Renal pelvis (tissue), 12 donors: ENCODE results near the gene NOTCH4. TPM values are rescaled to one million over a fixed set of nuclear protein-coding genes. Genes with fewer than 3 reads are reported as not detected.
"Not testable (repeated sequence)": the region's sequence is repeated elsewhere in the genome, so short reads cannot be mapped to it uniquely, and the experiment has no call there.

Experiments
- DNase-seq: peaks from one replicate; pipeline ENCODE4 v3.0.0-alpha.2; 2013
- long read RNA-seq, 16 experiments: transcript quantifications; one replicate each; lab custom pipeline, GENCODE V29; 2026
- polyA plus RNA-seq, 3 donors: library from polyadenylated mRNA; unstranded; fragments of 120-200 nt; gene quantifications; one replicate each; pipeline ENCODE4 v1.2.1, GENCODE V29; 2013; ENCODE audit not compliant: insufficient read length in 3 of 3

The NOTCH4 gene
- polyA plus RNA-seq = 10 to 100 TPM; 17.4 to 30.0 (median 24.5) TPM
- long read RNA-seq, donor 1, partial matches to known transcripts = 7 of 7 reads
- long read RNA-seq, donor 1, other reads (novel, unspliced or antisense) = 0 of 7 reads
- long read RNA-seq, donor 2, partial matches to known transcripts = 5 of 5 reads
- long read RNA-seq, donor 2, other reads (novel, unspliced or antisense) = 0 of 5 reads
- long read RNA-seq, donor 3 = 0 reads
- long read RNA-seq, donor 4, partial matches to known transcripts = 0 of 1 reads
- long read RNA-seq, donor 4, other reads (novel, unspliced or antisense) = 0 of 1 reads
- long read RNA-seq, donor 5 = 0 reads
- long read RNA-seq, donor 6, partial matches to known transcripts = 0 of 1 reads
- long read RNA-seq, donor 6, other reads (novel, unspliced or antisense) = 0 of 1 reads
- long read RNA-seq, donor 7 = 0 reads
- long read RNA-seq, donor 8, partial matches to known transcripts = 6 of 6 reads
- long read RNA-seq, donor 8, other reads (novel, unspliced or antisense) = 0 of 6 reads
- long read RNA-seq, donor 9, partial matches to known transcripts = 0 of 1 reads
- long read RNA-seq, donor 9, other reads (novel, unspliced or antisense) = 0 of 1 reads
- long read RNA-seq, donor 10, partial matches to known transcripts = 6 of 7 reads
- long read RNA-seq, donor 10, other reads (novel, unspliced or antisense) = 0 of 7 reads
- long read RNA-seq, donor 11, partial matches to known transcripts = 7 of 7 reads
- long read RNA-seq, donor 11, other reads (novel, unspliced or antisense) = 0 of 7 reads
- long read RNA-seq, donor 12, partial matches to known transcripts = 0 of 1 reads
- long read RNA-seq, donor 12, other reads (novel, unspliced or antisense) = 0 of 1 reads
- long read RNA-seq, donor 13, partial matches to known transcripts = 8 of 8 reads
- long read RNA-seq, donor 13, other reads (novel, unspliced or antisense) = 0 of 8 reads
- long read RNA-seq, donor 14, partial matches to known transcripts = 0 of 1 reads
- long read RNA-seq, donor 14, other reads (novel, unspliced or antisense) = 0 of 1 reads
- long read RNA-seq, donor 15, partial matches to known transcripts = 5 of 6 reads
- long read RNA-seq, donor 15, other reads (novel, unspliced or antisense) = 0 of 6 reads
- long read RNA-seq, donor 16 = 0 reads

- no peak for DNase-seq
Observed at GRCh38 chr6:32223258-32224235, at the start of gene NOTCH4. TSS of gene NOTCH4 (minus strand) at chr6:32224067. CDS start at chr6:32223928, 139 bp downstream.

GRCh38 chr6:32271429-32271828 is 47.6 kb upstream of the NOTCH4 start:
- no peak for DNase-seq

- not testable (repeated sequence) for DNase-seq
Observed at GRCh38 chr6:32268459-32268858, 44.6 kb upstream of the NOTCH4 start.

- no peak for DNase-seq
Observed at GRCh38 chr6:32267035-32267434, 43.2 kb upstream of the NOTCH4 start.

- DNase-seq = not testable (repeated sequence)
Observed at GRCh38 chr6:32257262-32257661, 33.4 kb upstream of the NOTCH4 start.

GRCh38 chr6:32255199-32256153 is 31.6 kb upstream of the NOTCH4 start:
- peak; percentile 76 for DNase-seq

GRCh38 chr6:32254761-32255198 is 30.9 kb upstream of the NOTCH4 start:
- DNase-seq = no peak

- DNase-seq = no peak
Observed at GRCh38 chr6:32252331-32253009, 28.6 kb upstream of the NOTCH4 start.

GRCh38 chr6:32249262-32249661 is 25.4 kb upstream of the NOTCH4 start:
- DNase-seq = no peak

GRCh38 chr6:32247401-32247800 is 23.5 kb upstream of the NOTCH4 start:
- DNase-seq = peak; percentile 17

- peak; percentile 84 for DNase-seq
Observed at GRCh38 chr6:32244946-32245398, 21.1 kb upstream of the NOTCH4 start.

- DNase-seq = no peak
Observed at GRCh38 chr6:32244270-32244669, 20.4 kb upstream of the NOTCH4 start.

- DNase-seq = not testable (repeated sequence)
Observed at GRCh38 chr6:32242318-32242813, 18.5 kb upstream of the NOTCH4 start.

GRCh38 chr6:32240686-32241085 is 16.8 kb upstream of the NOTCH4 start:
- DNase-seq = no peak

GRCh38 chr6:32239462-32239861 is 15.6 kb upstream of the NOTCH4 start:
- no peak for DNase-seq

GRCh38 chr6:32234934-32235333 is 11.1 kb upstream of the NOTCH4 start:
- no peak for DNase-seq

GRCh38 chr6:32226434-32226833 is 2.6 kb upstream of the NOTCH4 start:
- no peak for DNase-seq

GRCh38 chr6:32224696-32225095 is 829 bp upstream of the NOTCH4 start:
- no peak for DNase-seq
